ENCODE measurements around the gene MKI67. TPM values are rescaled to one million over a fixed set of nuclear protein-coding genes. Genes with fewer than 3 reads are reported as not detected.

Gene MKI67
- total and polyA plus RNA-seq, 2 donors (not counting 1 experiment from before 2014, with no cell fraction given): 0.36 to 0.47 TPM

GRCh38 chr10:128064108-128064969 lies 61.9 kb downstream of the MKI67 start:
- Mint-ChIP-seq H3K27ac (peak overlapping the region; percentile 85), H3K27me3 (no peaks in the 10 kb centered on the region), H3K9me3 (ENCODE audit: insufficient read depth) (no peaks in the 10 kb centered on the region), H3K4me3 (peak overlapping the region; percentile 75), H3K4me1 (peaks cover 75% of the 10 kb centered on the region)
- peak overlapping the region; percentile 35 for H2AFZ ChIP-seq (ENCODE audit: insufficient read depth, low read depth, low read length, poor library complexity, severe bottlenecking)
- H4K20me1 ChIP-seq (ENCODE audit: control insufficient read depth, insufficient read depth, low read length, poor library complexity, severe bottlenecking): no peaks in the 10 kb centered on the region
- DNase-seq (peak; percentile 92), ATAC-seq (ENCODE audit: low read depth) (peak; percentile 74)
- H3K9ac ChIP-seq (ENCODE audit: low read length): peak overlapping the region; percentile 59
- TF ChIP-seq EZH2 (IDR thresholded peaks at IDR 0.05; ENCODE audit: borderline replicate concordance, insufficient read depth, low read depth, low read length, poor library complexity, severe bottlenecking) (no peak), CTCF (IDR thresholded peaks at IDR 0.05) (no peak)
- intact Hi-C loops (cut with micrococcal nuclease): loop anchor here (1.0 to 5.0 kb wide), 4 partner anchors 17 to 148 kb away; partner anchors contain the start of gene MKI67
- CTCF ChIA-PET: interaction anchor here (0.8 to 20.7 kb wide), 9 partner anchors 8 to 349 kb away, joined by 3 to 524 read pairs (median 4); no protein-coding TSS in a partner anchor
- H3K27me3 ChIP-seq (replicated peaks in 1 of 4; ENCODE audit: control extremely low read depth in 1 of 4, control insufficient read depth in 3 of 4, insufficient read depth in 4 of 4, low read length in 3 of 4): no peaks in the 10 kb centered on the region
- H3K9me3 ChIP-seq (ENCODE audit: control extremely low read depth in 1 of 3, control insufficient read depth in 2 of 3, insufficient read depth in 1 of 3, low read length in 2 of 3): no peaks in the 10 kb centered on the region
- POLR2A ChIA-PET: interaction anchor here (0.9 to 2.9 kb wide), 4 partner anchors 9 to 89 kb away, joined by 3 to 29 read pairs (median 10); no protein-coding TSS in a partner anchor
- peaks cover 10 to 43% of the 10 kb centered on the region in 2 experiments for H3K36me3 ChIP-seq (replicated peaks in 1 of 2; ENCODE audit: control extremely low read depth in 1 of 2, control insufficient read depth in 1 of 2, extremely low read depth in 1 of 2, insufficient read depth in 2 of 2, low read length in 1 of 2)
- peak overlapping the region; percentile 3 to 48 (median 31) for H3K4me3 ChIP-seq (ENCODE audit: control extremely low read depth in 1 of 5, extremely low read depth in 1 of 5, insufficient read depth in 1 of 5, low read depth in 2 of 5, low read length in 4 of 5)
- WGBS (ENCODE audit: insufficient coverage): 1% methylated on average over 8 of the region's 11 CpGs
- peak overlapping the region; percentile 74 for H3K4me2 ChIP-seq (replicated peaks; ENCODE audit: low read depth, low read length, poor library complexity, severe bottlenecking)
- peaks cover 47 to 65% of the 10 kb centered on the region in 2 donors for H3K4me1 ChIP-seq (ENCODE audit: control insufficient read depth in 2 of 2, insufficient read depth in 2 of 2, low read length in 2 of 2)
- no peaks in the 10 kb centered on the region for H3K79me2 ChIP-seq (ENCODE audit: control insufficient read depth, insufficient read depth, low read length)
- H3K27ac ChIP-seq (ENCODE audit: low read length in 2 of 2): peak overlapping the region; percentile 86 to 89

Data from B cell (primary cell).